Stimulated activated naive CD4-positive, alpha-beta T cell (primary cell): ENCODE measurements around the gene MYEOV.
A peak's percentile ranks its signal among the peaks of the same experiment; 100 is the strongest.

Source experiments
- DNase-seq, 6 experiments: peaks; one replicate each; lab custom pipeline; 2025; lab: John Stamatoyannopoulos, UW

Gene MYEOV

DNA sequence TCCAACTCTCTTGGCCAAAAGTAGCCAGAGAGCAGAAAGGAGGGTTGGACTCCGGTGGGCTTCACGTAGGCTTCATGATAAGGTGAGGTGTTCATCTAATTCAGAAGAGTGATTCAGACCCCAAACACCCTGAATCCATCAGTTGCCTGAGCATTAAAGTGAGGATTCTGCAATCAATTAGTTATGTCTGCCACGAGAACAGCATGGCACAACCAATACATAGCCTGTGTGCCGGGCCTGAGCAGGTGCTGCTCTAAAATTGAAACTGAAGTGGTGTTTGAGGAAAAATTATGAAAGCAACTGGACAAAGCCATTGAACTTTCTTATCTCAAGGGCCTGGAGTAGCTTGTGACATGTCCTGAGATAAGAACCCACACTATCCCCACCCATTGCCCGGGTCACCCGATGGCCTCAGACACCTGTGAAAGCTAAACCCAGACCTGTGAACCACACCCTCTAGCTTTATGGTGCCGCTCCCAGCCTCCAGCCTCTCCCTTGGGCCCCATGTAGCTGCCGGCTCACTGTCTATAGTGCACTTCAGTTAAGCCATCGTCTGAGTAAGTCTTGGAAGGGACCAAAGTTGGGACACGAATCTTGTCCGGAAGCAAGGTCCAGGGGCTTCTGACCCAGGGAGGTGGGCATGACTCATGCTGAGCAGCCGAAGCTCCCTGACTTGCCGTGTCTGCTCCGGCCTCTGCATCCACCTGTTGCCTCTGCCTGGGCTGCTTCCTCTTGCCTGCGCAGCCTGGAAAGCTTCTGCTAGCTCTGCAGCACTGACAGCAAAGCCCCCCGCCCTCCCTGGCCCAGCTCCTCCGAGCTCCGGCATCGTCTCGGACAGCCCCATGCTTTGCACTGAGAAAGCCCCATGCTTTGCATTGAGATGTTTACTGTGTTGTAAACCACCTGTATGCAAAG lies 5.7 kb upstream of the MYEOV start:
- no peak for DNase-seq

DNA sequence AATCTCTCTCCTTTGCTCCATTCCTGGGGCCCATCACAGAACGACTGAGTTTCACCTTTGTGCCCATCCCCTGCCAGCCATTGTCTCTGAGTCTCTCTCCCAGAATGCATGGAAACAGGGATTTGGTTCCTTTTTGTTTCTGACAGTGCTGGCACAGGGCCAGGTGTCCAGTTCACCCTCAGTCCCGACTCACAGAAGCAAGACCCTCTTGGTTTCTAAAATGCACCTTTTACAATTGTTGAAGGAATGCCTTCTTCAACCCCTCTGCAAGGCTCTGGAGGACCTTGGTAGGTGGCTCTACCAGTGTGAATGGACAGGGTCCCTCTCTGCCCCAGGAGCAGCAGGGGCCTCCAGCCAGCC lies 5.1 kb upstream of the MYEOV start:
- DNase-seq = no peak

DNA sequence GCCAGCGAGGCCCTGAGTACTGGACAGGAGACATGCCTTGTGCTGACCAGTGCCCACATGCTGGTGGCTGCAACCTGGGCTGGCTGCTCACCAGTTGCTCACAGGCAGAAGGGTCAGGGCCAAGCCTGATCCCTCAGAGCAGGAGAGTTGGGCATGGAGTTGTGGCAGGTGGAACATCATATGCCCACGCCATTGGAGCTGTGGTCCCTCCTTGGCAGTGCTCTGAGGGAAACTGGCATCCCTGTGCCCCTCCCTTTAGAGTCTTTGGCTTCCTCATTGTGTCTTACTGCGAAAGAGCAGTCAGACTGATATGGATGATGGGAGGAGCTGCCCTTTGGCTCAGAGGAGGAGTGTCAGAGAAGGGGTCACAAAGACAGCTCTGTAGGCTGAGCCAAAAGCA lies 3.1 kb upstream of the MYEOV start:
- no peak for DNase-seq

DNA sequence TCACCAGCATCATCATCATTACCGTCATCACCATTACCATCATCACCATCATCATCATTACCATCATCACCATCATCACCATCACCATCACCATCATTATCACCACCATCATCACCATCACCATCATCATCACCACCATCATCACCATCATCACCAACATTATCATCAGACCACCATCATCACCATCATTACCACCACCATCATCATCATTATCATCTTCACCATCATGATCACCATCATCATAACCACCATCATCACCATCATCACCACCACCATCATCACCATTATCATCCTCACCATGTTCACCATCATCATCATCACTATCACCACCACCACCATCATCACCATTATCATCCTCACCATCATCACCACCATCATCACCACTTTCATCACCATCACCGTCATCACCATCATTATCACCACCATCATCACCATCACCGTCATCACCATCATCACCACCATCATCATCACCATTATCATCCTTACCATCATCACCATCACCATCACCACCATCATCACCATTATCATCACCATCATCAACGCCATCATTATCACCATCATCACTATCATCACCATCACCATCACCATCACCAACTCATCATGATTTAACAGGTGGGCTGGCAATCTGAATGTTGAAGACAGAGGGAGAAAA lies 2.4 kb upstream of the MYEOV start:
- no peak for DNase-seq

DNA sequence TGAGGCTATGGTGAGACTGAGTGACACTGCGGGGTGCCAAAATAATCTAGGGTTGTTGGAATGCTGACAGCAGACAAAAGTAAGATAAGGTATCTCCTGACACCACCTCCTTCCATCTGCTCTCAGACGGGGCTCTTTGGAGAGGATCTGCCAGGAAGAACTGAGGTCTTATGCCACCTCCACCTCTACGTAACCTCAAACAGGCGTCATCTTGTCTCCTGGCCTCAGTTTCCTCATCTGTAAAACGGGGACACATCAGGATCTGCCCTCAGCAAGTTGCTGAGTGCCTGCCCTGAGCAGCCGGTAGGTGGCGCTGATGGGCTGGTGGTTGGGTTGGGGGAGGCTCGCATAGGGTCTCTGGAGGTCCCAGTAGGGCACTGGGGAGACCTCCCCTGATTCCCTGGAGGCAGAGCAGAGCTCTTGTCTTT lies 1.7 kb upstream of the MYEOV start:
- peak in 5 of 6 experiments; percentile 15 to 56 (median 38) for DNase-seq

DNA sequence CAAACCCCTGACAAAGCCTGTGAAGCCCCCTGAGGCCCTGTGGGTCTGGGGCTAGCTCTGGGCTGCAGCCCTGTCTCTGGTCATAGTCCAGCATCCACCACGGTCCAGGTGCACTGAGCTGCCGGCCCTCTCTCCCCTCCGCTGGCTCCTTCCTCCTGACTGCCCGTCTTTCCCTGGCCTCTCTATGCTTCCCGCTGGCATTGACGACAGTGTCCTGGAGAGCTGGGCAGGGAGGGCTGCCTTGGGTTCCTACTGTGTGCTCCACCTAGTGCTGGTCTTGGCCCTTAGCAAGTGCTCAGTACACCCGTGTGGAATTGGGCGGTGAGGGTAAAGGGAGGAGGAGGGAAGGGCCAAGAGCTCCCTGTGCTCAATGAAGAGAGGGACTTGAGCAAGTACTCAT lies 868 bp upstream of the MYEOV start:
- DNase-seq = no peak

DNA sequence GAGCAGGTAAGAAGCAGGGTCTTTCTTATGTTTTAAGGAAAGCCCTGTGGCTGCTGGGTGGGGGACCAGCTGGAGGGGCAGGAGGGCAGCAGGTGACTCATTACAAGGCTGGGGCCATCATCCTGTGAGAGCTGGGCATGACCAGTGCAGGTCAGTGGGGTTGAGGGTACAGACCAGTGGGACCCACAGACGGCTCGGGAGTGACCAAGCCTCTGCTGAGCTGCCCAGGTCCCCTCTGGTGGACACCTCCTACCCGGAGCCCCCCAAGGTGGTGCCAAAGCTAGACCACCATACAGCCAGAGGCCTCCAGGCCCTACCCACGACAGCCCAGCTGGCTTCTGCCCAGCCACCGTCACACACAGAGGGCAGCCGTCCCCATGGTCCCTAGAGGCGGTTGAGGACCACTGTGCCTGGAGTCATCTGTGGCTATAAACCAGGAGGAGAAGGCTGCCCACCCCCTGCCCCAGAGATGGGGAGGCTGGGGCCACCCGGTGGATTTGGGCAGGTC lies 670 bp downstream of the MYEOV start:
- no peak for DNase-seq

DNA sequence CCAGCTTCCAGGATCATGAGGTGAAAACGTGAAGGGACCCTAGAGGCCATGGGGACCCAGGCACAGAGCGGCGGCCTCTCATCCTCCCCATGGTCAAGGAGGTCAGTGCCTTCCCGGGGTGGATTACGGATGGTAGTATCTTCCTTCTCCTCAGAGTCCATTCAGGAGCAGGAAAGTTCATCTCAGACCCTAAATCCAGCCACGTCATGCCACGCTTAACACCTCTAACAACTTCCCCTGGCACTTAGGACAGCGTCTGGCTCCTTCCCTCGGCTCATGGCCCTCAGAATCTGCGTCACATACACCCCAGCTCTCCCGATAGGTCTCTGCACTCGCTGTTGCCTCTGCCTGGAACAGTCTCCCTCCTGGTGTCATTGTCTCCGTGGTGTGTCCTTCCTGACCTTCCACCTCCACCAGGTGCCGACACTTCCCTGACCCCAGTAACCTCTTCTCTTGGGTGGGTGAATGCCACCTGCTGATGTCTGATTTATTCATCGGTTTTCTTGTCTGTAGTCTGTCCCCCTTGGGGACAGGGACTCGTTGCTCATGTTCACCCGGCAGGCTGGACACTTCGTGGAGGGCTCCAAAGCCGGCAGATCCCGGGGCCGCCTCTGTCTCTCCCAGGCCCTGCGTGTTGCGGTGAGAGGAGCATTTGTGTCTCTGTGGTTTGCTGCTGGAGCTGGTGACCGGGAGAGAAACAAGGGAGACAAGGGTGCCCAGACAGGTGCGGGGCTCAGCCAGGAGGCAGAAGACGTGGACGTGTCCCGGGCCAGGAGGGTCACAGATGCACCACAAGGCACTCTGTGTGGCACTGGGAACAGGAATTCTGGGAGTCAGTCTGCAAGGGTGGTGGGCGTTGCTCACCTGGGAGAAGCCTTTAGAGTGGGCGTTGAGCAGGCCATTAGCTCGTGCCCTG lies 1.4 kb downstream of the MYEOV start:
- no peak for DNase-seq

DNA sequence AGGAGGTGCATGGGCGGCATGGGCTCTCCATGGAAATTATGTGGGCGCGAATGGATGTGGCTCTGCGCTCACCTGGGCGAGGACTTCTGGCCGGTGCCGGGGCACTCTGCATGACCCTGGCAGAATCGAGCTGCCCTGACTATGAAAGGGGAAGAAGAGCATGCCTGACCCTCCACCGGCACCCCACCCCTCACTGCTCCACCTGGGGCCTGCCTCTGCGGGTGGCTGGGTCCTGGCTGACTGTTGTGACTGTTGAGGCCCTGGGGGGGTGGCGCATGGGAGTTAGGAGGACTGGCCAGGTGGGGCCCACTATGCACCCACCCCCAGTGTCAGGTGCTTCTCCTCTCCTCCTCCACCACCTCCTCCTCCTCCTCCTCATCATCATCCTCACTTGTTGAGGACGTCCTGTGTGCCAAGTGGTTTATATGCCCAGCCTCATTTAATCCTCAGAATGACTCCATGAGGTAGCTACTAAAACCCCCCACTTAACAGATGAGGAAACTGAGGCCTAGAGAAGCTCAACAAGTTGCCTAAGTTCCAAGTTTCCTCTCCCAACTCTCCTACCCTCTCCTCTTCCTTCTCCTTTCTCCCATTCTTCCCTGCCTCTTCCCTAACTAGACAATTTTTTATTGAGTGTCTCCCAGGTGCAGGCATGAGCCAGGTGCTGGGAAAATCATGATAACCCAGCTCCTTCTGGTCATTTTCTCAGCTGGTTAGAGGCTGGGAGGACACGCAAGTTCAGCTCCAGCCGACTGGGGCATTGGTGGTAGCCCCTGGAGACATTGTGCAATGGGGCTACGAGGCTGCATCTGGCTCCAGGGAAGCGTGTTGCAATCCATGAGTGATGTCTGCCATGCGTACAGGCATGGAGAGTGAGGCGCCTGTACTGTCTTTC lies 2.3 kb downstream of the MYEOV start:
- no peak for DNase-seq

DNA sequence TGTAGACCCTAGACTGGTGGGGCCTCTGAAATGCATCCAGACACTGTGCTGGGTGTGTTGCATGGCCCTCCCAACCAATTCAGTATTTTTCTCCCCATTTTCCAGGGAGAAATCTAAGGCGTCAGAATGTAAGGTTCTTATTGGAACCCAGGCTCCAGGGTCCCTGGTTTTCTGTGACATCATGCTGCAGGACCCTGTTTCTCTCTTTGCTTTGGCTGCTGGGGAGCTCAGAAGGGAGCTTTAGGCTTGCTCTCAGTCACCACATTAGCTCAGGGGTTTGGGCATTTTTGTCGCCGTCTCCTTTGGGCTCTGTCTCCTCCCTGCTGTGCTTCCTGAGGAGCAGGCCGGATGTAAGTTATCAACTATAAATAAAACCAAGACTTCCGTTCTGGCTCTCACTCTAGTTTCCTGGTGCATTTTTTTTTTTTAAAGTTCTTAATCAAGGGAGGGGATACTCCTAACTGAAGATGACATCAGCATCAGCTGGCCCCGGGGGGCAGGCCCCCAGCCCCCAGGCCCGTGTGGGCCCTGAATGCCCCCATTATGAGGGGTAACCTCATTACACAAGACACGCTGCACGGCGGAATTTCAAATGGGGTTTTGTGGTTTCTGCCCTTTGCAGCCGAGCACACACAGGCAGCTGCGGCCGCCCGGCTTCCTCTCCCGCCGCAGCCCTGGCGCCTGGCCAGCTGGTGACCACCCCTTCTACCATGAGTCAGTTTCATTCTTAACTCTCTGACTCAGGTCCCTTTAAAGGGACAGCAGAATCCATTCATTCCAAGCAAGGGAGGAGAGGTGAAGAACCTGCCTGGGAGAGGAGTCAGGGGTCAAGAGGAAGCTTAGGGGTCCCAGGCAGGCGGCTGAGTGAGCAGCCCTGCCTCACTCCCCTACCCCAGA lies 3.2 kb downstream of the MYEOV start:
- DNase-seq = peak; percentile 17 to 62 (median 52)

DNA sequence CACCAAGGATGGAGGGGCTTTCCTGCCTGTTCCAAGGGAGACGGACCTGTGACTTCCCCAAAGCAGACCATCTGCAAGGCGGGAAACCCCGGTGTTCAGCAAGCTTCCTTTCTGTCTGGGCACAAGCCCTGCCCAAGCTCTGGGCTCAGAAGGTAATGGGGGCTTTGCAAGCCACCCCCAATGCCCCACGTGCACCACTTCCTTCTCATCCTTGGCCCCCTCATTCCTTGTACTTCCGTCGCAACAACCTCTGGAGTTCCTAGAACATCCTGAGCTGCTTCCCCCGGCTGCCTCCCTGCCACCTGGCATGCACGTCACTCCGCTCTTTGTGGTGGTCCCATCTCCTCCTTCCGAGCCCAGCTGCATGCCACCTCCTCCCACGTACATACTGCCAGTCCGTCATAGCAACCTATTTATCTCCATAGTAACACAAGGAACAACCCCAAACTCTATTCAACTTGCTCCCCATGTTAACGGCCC lies 3.9 kb downstream of the MYEOV start:
- DNase-seq = peak; percentile 17 to 52 (median 42)

DNA sequence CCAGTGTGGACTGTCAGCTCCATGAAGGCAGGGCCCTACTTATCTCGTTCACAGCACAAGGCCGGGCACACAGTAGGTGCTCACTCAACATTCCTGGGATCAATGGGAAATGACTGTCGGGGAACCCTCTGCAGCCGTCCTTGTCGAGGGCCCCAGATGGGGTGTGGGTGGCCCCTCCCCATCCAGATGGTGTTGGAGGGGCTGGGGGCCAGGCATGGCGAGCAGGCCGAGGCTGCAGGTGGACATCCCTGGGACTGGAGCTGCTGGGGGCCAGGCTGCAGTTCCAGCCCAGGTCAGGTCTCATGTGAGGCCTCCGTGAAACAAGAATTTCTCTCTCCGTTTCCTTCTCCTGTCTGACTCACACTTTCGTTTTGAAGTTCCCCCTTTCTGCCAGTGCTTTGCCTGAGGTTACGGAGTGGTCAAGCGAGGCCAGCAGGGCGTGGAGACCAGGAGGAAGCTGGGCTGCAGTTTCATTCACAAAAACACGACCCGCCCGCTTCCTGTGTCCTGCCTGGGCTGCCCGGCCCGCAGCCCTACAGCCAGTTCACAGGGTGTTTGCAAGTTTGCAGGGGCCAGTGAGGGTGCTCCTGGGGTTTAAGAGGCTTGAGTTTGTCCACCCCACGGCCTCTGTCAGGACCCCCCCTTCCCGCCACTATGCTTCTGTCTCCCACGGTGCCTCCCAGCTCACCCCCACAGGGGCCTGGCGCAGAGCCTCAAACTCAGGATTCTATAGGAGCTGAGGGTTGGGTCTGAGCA lies 4.5 kb downstream of the MYEOV start:
- DNase-seq = peak in 1 of 6 experiments; percentile 44

DNA sequence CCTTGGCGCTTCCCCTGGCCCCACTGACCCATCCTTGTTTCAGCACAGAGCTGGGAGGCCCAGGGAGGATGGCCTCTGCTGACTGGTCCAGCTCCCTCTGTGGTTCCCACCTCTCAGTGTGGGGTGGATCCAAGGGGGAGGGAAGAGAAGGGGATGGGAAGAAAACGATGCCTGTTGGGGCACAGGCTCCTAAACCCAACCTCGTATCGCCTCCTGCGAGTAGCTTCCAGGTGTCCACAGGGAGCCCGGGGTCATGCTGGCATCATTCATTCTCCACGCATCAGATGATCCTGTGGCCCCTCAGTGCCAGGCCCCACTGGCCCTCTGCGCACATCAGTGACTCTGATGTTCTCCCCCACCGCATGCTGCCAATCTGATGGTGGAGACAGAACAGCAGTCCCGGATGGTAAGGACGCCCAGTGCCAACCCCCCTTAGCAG lies 5.1 kb downstream of the MYEOV start:
- DNase-seq = no peak

DNA sequence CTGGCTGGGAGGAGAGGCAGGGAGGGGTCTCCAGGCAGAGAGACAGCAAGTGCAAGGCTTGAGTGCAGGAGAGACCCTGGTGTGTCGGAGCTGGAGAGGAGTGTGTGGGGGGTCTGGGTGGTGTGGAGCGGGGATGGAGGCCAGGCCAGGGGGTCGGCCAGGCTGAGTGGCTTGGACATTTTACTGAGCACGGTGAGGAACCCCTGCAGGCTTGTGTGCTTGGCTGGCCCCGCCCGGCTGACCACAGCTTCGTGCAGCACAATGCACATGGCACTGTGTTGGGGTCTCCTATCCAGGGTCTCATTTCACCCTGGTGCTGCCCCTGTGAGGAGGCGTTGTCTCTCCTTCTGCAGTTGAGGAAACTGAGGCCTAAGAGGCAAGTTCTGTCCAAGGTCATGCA lies 5.6 kb downstream of the MYEOV start:
- no peak for DNase-seq

DNA sequence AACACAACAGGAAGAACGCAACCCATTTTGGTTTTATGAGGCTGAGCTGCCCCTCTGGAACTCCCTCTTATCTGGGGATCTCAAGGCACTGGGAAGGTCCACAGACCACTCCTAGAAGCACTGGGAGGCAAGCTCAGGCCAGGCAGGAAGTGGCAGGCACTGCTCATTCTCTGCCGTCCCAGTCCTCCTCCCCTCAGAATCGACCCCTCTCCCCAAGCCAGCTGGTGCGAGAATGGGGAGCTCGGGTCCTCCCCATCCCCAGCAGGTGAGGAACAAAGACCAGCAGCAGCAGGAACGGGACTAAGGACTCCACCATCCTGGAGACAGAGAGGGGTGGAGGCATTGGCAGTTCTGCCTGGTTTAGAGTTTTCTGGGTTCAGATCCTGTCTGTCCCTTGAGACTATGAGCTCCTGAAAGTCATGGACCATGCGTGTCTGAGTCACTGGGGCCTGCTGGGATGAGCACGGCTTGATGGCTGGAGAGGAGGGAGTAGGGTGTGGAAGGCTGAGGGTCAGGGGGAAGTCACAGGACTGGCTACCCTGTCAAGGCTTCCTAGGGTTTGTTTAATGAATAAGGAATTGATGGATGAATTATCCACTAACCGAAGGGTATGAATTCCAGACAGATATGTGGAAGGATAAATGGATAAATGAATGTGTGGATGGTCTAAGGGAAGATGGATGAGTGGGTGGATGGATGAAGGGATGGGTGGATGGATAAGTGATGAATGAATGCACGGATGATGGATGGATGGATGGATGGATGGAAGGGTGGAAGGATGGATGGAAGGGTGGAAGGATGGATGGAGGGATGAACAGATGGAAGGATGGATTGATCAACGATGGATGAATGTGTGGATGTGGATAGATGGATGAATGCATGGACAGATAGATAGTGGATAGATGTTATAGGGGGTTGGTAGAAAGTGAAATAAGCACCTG lies 6.4 kb downstream of the MYEOV start:
- DNase-seq = no peak

DNA sequence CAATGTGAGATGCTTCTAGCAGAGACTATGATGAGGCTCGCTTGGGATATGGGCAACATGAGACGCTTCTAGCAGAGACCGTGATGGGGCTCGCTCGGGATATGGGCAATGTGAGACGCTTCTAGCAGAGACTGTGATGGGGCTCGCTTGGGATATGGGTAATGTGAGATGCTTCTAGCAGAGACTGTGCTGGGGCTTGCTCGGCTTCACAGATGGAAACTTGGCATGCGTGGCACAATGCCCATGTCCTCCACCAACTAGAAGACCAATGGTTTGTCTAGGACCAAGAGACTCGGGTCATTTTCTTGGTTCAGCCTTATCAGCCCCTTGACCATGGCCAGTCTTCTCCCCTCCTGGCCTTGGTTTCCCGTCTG lies 7.1 kb downstream of the MYEOV start:
- no peak for DNase-seq

DNA sequence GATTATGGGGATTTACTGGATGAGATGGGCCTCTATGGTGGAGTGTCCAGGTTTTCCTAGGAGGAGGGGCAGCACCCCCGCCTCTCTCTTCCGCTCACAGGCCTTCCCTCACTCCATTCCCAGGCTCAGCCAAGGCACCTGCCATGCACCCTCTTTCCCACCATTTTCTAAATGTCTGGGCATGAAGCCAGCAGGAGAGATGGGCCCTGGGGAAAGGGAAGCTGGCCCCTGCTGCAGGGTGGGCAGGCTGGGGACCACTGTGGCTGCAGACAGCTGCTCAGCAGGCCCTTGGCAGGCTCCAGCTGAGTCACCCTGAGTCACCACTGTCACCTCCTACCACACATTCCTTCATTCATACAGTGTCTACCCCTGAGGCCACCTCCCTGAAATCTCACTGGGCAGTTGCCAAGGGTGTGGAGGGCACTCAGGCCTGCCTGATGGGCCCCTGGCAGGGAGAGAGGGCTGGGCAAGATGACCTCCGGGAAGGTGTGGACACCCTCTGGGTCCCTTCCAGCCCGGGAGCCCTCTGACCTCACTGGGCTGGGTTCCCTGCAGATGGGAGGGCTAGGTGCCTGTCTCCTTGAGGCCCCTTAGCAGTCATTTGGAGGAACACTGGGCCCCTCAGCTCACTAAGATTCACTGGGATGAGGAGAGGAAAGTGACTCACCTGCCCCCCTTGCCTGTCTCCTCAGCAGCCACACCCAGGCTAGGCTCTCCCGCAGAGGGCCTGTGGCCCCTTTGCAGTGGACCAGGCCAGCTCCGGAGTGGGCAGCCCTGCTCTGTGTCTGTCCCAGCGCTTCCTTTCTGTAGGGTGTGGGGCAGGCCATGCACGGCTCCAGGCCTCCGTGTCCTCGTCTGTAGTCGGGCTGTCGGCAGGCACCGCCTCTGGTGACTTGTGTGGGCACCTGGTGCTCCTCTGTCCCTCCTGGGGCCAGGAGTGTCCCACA lies 7.8 kb downstream of the MYEOV start:
- no peak for DNase-seq
